AG10803 (cell line): ENCODE results near the gene S100A8.

Source experiments
- DNase-seq: peaks from one replicate; pipeline ENCODE4 v3.0.0; 2010; ENCODE audit warnings: low read depth
- H3K4me3 ChIP-seq: 2 replicates; pipeline ENCODE4 v1.5.1; 2011; ENCODE audit warnings: mild to moderate bottlenecking, low read length, control low read depth
- TF ChIP-seq, protein P1 (sequence below): conservative IDR thresholded peaks from 2 replicates; pipeline ENCODE4 v1.5.1; 2011; ENCODE audit warnings: mild to moderate bottlenecking, low read length, control low read depth, inconsistent platforms

The S100A8 gene

GRCh38 chr1:153345187-153346076 is 45.4 kb downstream of the S100A8 start:
- H3K4me3 ChIP-seq: no peak overlapping the region
- no peak for DNase-seq
- TF ChIP-seq, protein P1, sequence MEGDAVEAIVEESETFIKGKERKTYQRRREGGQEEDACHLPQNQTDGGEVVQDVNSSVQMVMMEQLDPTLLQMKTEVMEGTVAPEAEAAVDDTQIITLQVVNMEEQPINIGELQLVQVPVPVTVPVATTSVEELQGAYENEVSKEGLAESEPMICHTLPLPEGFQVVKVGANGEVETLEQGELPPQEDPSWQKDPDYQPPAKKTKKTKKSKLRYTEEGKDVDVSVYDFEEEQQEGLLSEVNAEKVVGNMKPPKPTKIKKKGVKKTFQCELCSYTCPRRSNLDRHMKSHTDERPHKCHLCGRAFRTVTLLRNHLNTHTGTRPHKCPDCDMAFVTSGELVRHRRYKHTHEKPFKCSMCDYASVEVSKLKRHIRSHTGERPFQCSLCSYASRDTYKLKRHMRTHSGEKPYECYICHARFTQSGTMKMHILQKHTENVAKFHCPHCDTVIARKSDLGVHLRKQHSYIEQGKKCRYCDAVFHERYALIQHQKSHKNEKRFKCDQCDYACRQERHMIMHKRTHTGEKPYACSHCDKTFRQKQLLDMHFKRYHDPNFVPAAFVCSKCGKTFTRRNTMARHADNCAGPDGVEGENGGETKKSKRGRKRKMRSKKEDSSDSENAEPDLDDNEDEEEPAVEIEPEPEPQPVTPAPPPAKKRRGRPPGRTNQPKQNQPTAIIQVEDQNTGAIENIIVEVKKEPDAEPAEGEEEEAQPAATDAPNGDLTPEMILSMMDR: no peak

DNA sequence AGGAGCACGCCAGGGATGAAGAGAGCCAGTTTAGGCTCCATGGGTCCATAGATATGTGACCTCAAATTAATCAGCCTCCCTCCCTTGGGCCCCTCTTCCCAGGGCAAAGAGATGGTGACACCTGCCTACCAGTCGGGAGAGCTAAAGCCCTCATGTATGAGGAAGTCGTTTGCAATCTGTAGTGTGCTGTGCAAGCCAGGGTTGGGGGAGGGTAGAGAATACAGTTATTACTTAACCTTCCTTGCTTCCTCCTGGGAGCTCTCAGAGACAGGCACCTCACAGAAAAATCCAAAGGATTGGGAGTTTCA is 46.2 kb downstream of the S100A8 start:
- H3K4me3 ChIP-seq: no peak overlapping the region
- TF ChIP-seq, protein P1: no peak
- no peak for DNase-seq

GRCh38 chr1:153343811-153344717 is 46.8 kb downstream of the S100A8 start:
- no peak for DNase-seq
- H3K4me3 ChIP-seq: no peak overlapping the region
- TF ChIP-seq, protein P1: no peak

DNA sequence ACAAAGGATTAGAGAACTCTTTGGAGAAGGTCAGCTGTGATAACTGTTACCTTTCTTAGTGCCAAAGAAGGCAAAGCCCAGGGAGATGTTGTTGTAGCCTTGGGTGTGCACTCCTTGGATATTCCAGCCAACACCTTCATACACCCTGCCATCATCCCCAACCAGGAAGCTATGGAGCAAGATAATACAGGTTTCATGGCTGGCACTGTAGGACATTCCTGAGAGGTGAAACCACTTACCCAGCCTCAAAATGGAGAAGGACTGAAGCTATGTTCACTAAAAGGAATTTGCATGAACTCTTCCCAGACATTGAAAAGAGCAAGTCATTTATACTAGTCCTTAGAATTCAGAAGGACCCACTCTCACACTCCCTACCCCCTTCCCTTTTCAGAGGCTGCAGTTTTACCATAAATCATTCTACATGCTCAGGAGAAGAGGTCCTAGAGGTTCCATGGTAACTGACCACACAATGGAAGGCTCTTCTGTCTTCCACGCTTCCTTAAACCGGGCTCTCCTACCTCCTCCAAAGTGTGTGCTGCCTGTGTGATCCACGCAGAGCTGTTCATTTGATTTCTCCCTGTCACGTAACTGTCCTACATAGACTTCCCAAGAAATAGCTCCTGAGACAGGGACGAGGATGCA is 47.7 kb downstream of the S100A8 start:
- no peak for DNase-seq
- H3K4me3 ChIP-seq: no peak overlapping the region
- TF ChIP-seq, protein P1: no peak

DNA sequence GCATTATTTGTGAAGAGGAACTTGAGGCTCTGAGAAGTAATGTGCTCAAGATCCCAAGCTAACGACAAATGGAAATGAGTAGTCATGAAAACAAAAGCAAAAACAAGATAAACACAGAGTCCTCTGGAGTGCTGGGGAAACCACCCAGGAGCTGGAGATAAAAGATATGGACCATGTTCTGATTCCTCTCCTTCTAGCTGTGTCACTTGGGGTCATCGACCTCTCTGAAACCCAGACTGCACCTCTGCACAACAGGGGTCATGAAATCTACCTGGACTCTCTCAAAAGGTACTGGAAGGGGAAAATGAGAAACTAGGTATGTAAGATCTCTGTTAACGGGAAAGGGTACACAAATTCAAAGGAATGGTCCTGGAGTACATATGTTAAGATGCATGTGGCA is 48.7 kb downstream of the S100A8 start:
- TF ChIP-seq, protein P1: no peak
- DNase-seq: no peak
- H3K4me3 ChIP-seq: no peak overlapping the region

DNA sequence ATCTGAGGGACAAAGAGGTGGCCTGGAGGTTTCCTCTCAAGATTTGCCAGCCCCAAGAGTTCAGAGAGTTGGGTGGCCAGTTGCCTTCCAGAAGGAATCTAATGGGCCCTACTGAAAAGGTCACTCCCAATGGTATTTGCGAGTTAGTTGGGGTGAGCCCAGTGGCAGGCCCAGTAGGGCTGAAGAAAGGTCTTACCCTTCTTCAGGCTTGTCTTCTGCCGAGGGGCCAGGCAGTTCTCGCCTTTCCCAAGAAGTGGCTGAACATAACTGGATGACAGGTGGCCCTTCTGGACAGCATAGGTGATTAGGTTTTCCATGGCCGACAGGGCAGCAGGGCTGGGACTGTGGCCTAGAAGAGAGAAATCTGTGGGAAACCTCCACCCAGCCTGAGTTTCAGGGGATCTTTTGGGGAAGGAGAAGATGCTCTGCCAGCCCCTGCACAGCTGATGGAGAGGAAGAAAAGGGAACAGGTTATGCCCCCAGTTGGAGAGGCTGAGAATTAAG is 49.4 kb downstream of the S100A8 start:
- TF ChIP-seq, protein P1: no peak
- H3K4me3 ChIP-seq: no peak overlapping the region
- DNase-seq: no peak
